Right ventricle myocardium inferior (tissue), 1 donor: Measurements from ENCODE around the gene CARMIL1. TPM values are rescaled to one million over a fixed set of nuclear protein-coding genes. Genes with fewer than 3 reads are reported as not detected.
"Not testable (repeated sequence)": the region's sequence is repeated elsewhere in the genome, so short reads cannot be mapped to it uniquely, and the experiment has no call there.

Experiments
- ATAC-seq: fragments of 200-7000 bp; cut with Tn5 transposase; one replicate; pipeline ENCODE4 v1.9.1; 2020; ENCODE audit warnings: mild to moderate bottlenecking, moderate library complexity
- DNase-seq: peaks from one replicate; pipeline ENCODE4 v3.0.0; 2021; ENCODE audit errors: missing footprints
- intact Hi-C: fragments of 100-400 bp; cut with DNase I; formaldehyde crosslinking; loops from one replicate; pipeline ENCODE4 v1.11.0; 2022
- total RNA-seq: library from RNA; stranded (reverse); fragmentation: NEBNext Ultra II Directional; extraction: Animal tissue kit (Norgen Biotek cat#: 25700); gene quantifications from one replicate; pipeline ENCODE4 v1.2.1, GENCODE V29; 2021
- donor health status: DM: no; HTN: yes; CAD: no; lungs with severe emphysema.

The CARMIL1 gene
- total RNA-seq, 1 donor from 2014 or later, result 5.4 TPM

GRCh38 chr6:25550631-25551030 lies 271.5 kb downstream of the CARMIL1 start:
- no peak for DNase-seq
- intact Hi-C loops, result no loop called here

GRCh38 chr6:25553502-25553901 lies 274.3 kb downstream of the CARMIL1 start:
- DNase-seq, result no peak
- intact Hi-C loops, result no loop called here
- no peak for ATAC-seq

More at GRCh38 chr6:25550631-25551030, 271.5 kb downstream of the CARMIL1 start:
- no peak for ATAC-seq

- no peak for DNase-seq
- intact Hi-C loops, result loop anchor here (5.0 kb wide), 2 partner anchors 288 to 333 kb away; no protein-coding TSS in a partner anchor
- no peak for ATAC-seq
These were observed 276.0 kb downstream of the CARMIL1 start for GRCh38 chr6:25555188-25555587.

GRCh38 chr6:25556516-25556915 lies 277.3 kb downstream of the CARMIL1 start:
- DNase-seq (peak; percentile 85), ATAC-seq (no peak)
- intact Hi-C loops, result loop anchor here (5.0 kb wide), 2 partner anchors 289 to 334 kb away; no protein-coding TSS in a partner anchor

- ATAC-seq (no peak), DNase-seq (no peak)
- intact Hi-C loops, result loop anchor here (5.0 kb wide), 2 partner anchors 291 to 336 kb away; no protein-coding TSS in a partner anchor
These were observed 279.1 kb downstream of the CARMIL1 start for GRCh38 chr6:25558155-25558817.

- intact Hi-C loops, result no loop called here
- DNase-seq (no peak), ATAC-seq (no peak)
These were observed 281.7 kb downstream of the CARMIL1 start for GRCh38 chr6:25560865-25561264.

- intact Hi-C loops, result no loop called here
These were observed 285.8 kb downstream of the CARMIL1 start for GRCh38 chr6:25564943-25565342.

GRCh38 chr6:25570578-25570977 lies 291.4 kb downstream of the CARMIL1 start:
- intact Hi-C loops, result no loop called here
- ATAC-seq, result no peak
- no peak for DNase-seq

More at GRCh38 chr6:25564943-25565342, 285.8 kb downstream of the CARMIL1 start:
- ATAC-seq, result no peak
- no peak for DNase-seq

GRCh38 chr6:25576919-25577318 lies 297.7 kb downstream of the CARMIL1 start:
- intact Hi-C loops, result no loop called here
- DNase-seq (no peak), ATAC-seq (no peak)

GRCh38 chr6:25578538-25578937 lies 299.4 kb downstream of the CARMIL1 start:
- intact Hi-C loops, result no loop called here
- DNase-seq, result no peak
- ATAC-seq, result no peak

GRCh38 chr6:25579391-25579883 lies 300.3 kb downstream of the CARMIL1 start:
- DNase-seq, result no peak
- intact Hi-C loops, result no loop called here

GRCh38 chr6:25579902-25580495 lies 300.8 kb downstream of the CARMIL1 start:
- ATAC-seq (no peak), DNase-seq (no peak)
- intact Hi-C loops, result no loop called here

More at GRCh38 chr6:25579391-25579883, 300.3 kb downstream of the CARMIL1 start:
- no peak for ATAC-seq

- ATAC-seq (no peak), DNase-seq (no peak)
- intact Hi-C loops, result no loop called here
These were observed 302.9 kb downstream of the CARMIL1 start for GRCh38 chr6:25582101-25582500.

- intact Hi-C loops, result no loop called here
- ATAC-seq (no peak), DNase-seq (peak; percentile 34)
These were observed 303.9 kb downstream of the CARMIL1 start for GRCh38 chr6:25583099-25583498.

GRCh38 chr6:25583906-25584305 lies 304.7 kb downstream of the CARMIL1 start:
- intact Hi-C loops, result no loop called here

GRCh38 chr6:25585225-25585624 lies 306.1 kb downstream of the CARMIL1 start:
- intact Hi-C loops, result no loop called here
- ATAC-seq, result no peak
- no peak for DNase-seq

More at GRCh38 chr6:25583906-25584305, 304.7 kb downstream of the CARMIL1 start:
- DNase-seq (peak; percentile 55), ATAC-seq (no peak)

GRCh38 chr6:25586119-25586518 lies 306.9 kb downstream of the CARMIL1 start:
- intact Hi-C loops, DNase-seq, ATAC-seq: not testable (repeated sequence)

GRCh38 chr6:25586927-25587326 lies 307.8 kb downstream of the CARMIL1 start:
- ATAC-seq (no peak), DNase-seq (no peak)
- intact Hi-C loops, result no loop called here

GRCh38 chr6:25590986-25591385 lies 311.8 kb downstream of the CARMIL1 start:
- intact Hi-C loops, result no loop called here
- ATAC-seq, result no peak

More at GRCh38 chr6:25590986-25591385, 311.8 kb downstream of the CARMIL1 start:
- DNase-seq, result no peak
